Esophagus (tissue), 2 donors: ENCODE measurements around the gene C9. TPM values are rescaled to one million over a fixed set of nuclear protein-coding genes. Genes with fewer than 3 reads are reported as not detected.
"Not testable (repeated sequence)": the region's sequence is repeated elsewhere in the genome, so short reads cannot be mapped to it uniquely, and the experiment has no call there.

Source experiments
- H3K27ac ChIP-seq, 2 donors: one replicate each; pipeline ENCODE4 v1.5.1; 2013; ENCODE audit warnings: low read depth in 2 of 2, mild to moderate bottlenecking in 2 of 2, inconsistent platforms in 1 of 2, low read length in 1 of 2, moderate library complexity in 1 of 2
- H3K27me3 ChIP-seq, 2 donors: one replicate each; pipeline ENCODE4 v1.6.1; 2013; ENCODE audit warnings: low read length in 2 of 2, control low read depth in 1 of 2, mild to moderate bottlenecking in 1 of 2; ENCODE audit not compliant: insufficient read depth in 2 of 2, control insufficient read depth in 1 of 2
- H3K36me3 ChIP-seq, 2 donors: one replicate each; pipeline ENCODE4 v1.6.1; 2013; ENCODE audit warnings: low read length in 1 of 2; ENCODE audit not compliant: control insufficient read depth in 2 of 2, insufficient read depth in 2 of 2
- H3K4me1 ChIP-seq, 2 donors: one replicate each; pipeline ENCODE4 v1.6.1; 2013; ENCODE audit warnings: low read length in 1 of 2; ENCODE audit not compliant: control insufficient read depth in 2 of 2, insufficient read depth in 2 of 2
- H3K4me3 ChIP-seq, 2 donors: one replicate each; pipeline ENCODE4 v1.5.1; 2013; ENCODE audit warnings: low read length in 2 of 2, mild to moderate bottlenecking in 2 of 2, low read depth in 1 of 2, moderate library complexity in 1 of 2
- H3K9me3 ChIP-seq, 2 donors: one replicate each; pipeline ENCODE4 v1.6.1; 2013; ENCODE audit warnings: mild to moderate bottlenecking in 2 of 2, low read depth in 1 of 2, low read length in 1 of 2, moderate library complexity in 1 of 2; ENCODE audit not compliant: control insufficient read depth in 2 of 2, insufficient read depth in 1 of 2
- WGBS, 2 donors: extraction: QIAGEN DNeasy Blood & Tissue Kit; methylation state at CpG; one replicate each; pipeline ENCODE4 v1.1.7; 2013; 5-methylcytosine and 5-hydroxymethylcytosine counted together
- polyA plus RNA-seq, 2 donors: library from polyadenylated mRNA; stranded (reverse); fragments of 200-250 nt; gene quantifications; one replicate each; pipeline ENCODE4 v1.2.3, GENCODE V29; 2013
- donor health status: healthy with polysubstance abuse.
- donor health status: Bipolar disorder and iron deficiency.

The C9 gene
- polyA plus RNA-seq, 2 donors, result not detected

DNA sequence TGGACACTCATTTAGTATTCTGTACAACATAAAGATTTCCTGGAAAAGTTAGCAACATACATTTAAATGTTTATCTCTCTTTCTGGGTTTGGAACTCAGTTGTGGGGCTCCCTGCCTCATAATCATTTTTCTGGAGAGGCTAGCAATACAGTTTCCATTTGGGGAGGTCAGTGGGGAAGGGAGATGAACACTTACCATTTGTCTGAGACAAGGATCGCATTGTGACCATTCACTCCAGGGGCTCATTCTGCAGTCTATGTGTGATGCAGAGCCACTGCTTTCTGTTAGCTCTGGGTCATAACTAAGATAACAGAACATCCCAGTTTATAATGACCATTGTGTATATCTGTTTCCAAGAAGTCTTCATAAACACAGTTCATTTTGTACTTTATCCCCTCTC is 22.4 kb downstream of the C9 start:
- Histone ChIP-seq H3K27ac (no peak overlapping the region), H3K27me3 (no peaks in the 10 kb centered on the region), H3K36me3 (no peaks in the 10 kb centered on the region), H3K4me1 (no peaks in the 10 kb centered on the region), H3K9me3 (peaks cover 0 to 5% of the 10 kb centered on the region in 2 donors), H3K4me3 (no peak overlapping the region)
- WGBS, 2 donors, result 78 to 85% methylated on average over 1 of the region's 1 CpG

- H3K27ac ChIP-seq, result no peak overlapping the region
- H3K4me3 ChIP-seq, result no peak overlapping the region
- WGBS, 2 donors, result 31 to 58% methylated on average over 1 of the region's 1 CpG
- no peaks in the 10 kb centered on the region for H3K27me3 ChIP-seq
- H3K4me1 ChIP-seq, result no peaks in the 10 kb centered on the region
- no peaks in the 10 kb centered on the region for H3K36me3 ChIP-seq
- peaks cover 0 to 5% of the 10 kb centered on the region in 2 donors for H3K9me3 ChIP-seq
Measured at GRCh38 chr5:39340506-39340905, 23.8 kb downstream of the C9 start.

DNA sequence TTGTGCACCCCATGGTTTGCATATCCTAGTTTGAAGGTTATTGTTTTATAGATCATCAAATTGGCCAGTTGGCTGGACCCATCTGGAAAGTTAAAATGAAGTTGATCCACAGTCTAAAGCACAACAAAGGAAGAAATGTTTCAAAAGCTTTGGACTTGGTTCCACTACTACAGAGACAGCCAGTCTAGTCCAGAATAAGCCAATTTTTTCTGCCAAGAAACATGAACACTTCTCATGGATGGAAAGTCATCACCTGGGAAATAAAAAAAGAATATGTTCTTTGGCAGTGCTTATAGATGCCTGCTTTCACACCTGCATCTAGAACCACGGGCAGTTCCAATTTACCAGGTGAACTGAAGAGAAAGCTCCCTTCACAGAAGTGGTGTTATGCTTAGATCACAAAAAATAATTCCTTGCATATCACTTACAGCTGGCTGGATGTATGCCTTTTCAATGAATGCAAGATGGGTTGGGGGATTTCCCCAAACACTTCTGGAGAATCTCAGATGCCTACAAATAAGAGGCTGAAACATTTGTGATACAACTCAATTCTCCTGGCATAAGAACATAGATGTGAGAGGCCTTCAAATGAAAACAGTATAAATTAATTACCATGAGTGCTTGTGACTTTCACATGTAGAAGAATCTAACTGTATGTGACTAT is 26.9 kb downstream of the C9 start:
- Histone ChIP-seq H3K27ac (no peak overlapping the region), H3K27me3 (no peaks in the 10 kb centered on the region), H3K36me3 (no peaks in the 10 kb centered on the region), H3K9me3 (no peaks in the 10 kb centered on the region), H3K4me3 (no peak overlapping the region), H3K4me1 (no peaks in the 10 kb centered on the region)
- 64 to 71% methylated on average over 1 of the region's 1 CpG for WGBS, 2 donors

DNA sequence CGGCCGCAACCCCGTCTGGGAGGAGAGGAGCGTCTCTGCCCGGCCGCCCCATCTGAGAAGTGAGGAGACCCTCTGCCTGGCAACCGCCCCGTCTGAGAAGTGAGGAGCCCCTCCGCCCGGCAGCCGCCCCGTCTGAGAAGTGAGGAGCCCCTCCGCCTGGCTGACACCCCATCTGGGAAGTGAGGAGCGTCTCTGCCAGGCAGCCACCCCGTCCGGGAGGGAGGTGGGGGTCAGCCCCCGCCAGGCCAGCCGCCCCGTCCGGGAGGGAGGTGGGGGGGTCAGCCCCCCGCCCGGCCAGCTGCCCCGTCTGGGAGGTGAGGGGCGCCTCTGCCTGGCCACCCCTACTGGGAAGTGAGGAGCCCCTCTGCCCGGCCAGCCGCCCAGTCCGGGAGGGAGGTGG is 30.0 kb downstream of the C9 start:
- H3K36me3 ChIP-seq, H3K4me3 ChIP-seq, H3K4me1 ChIP-seq, H3K9me3 ChIP-seq, H3K27ac ChIP-seq, H3K27me3 ChIP-seq: not testable (repeated sequence)
- WGBS, 2 donors, result 92 to 94% methylated on average over 17 to 27 of the region's 27 CpGs

DNA sequence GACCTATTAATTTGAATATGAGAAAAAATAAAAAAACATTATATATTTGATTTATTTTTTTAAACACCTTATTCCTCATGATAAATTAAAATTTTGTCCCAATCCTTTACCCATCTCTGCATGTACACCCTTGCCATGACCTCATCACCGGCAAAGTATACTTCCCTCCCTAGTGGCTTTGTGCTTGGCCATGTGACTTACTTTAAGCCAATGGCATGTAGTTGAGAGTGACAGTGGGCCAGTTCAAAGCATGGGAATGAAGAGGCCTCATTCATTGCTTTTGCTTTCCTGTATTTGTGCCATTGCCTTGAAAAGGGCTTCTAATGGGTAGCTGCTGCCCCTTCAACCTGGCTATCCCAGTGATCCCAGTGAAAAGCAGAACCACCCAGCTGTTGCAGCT is 31.2 kb downstream of the C9 start:
- Histone ChIP-seq H3K27ac (no peak overlapping the region), H3K36me3 (no peaks in the 10 kb centered on the region), H3K4me1 (no peaks in the 10 kb centered on the region), H3K4me3 (no peak overlapping the region), H3K9me3 (no peaks in the 10 kb centered on the region), H3K27me3 (no peaks in the 10 kb centered on the region)
- WGBS, 2 donors, result 94 to 97% methylated on average over 1 of the region's 1 CpG

- Histone ChIP-seq H3K4me1 (no peaks in the 10 kb centered on the region), H3K27me3 (no peaks in the 10 kb centered on the region), H3K4me3 (no peak overlapping the region), H3K27ac (no peak overlapping the region), H3K9me3 (no peaks in the 10 kb centered on the region), H3K36me3 (no peaks in the 10 kb centered on the region)
- 66 to 82% methylated on average over 2 of the region's 2 CpGs for WGBS, 2 donors
Measured at GRCh38 chr5:39331861-39332381, 32.4 kb downstream of the C9 start.

DNA sequence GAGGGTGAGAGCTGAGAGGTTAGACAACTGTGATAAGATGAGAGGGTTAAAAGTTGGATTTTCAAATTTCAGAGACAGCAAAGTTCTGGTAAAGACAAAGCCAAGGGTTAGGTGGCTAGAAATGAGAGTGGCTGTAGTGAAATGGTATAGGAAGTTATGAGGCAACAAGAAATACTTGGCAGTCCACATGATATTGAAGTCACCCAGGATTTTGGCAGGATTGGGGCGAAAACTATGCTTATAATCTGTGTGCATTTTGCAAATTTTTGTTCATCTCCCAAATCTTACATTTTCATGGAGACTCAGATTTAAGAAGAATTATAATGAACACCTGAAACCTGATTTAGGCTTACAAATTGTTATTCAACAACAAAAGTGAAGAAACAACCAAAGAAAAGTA is 35.6 kb downstream of the C9 start:
- Histone ChIP-seq H3K36me3 (no peaks in the 10 kb centered on the region), H3K4me1 (no peaks in the 10 kb centered on the region), H3K27ac (no peak overlapping the region), H3K27me3 (no peaks in the 10 kb centered on the region), H3K9me3 (no peaks in the 10 kb centered on the region), H3K4me3 (no peak overlapping the region)
- WGBS, 2 donors, result 77 to 89% methylated on average over 1 of the region's 1 CpG

DNA sequence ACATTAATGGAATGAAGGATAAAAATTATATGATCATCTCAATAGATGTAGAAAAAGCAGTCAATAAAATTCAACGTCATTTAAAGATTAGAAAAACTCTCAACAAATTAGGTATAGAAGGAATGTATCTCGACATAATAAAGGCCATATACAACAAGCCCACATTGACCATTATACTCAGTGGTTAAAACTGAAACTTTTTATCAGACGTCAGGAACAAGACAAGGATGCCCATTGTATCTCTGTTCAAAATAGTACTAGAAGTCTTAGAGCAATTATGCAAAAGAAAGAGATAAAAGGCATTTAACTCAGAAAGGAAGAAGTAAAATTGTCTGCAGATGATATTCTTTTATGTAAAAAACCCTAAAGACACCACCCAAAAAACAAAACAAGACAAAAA is 40.8 kb downstream of the C9 start:
- Histone ChIP-seq H3K27me3 (no peaks in the 10 kb centered on the region), H3K27ac (no peak overlapping the region), H3K4me3 (no peak overlapping the region), H3K9me3 (no peaks in the 10 kb centered on the region), H3K36me3 (no peaks in the 10 kb centered on the region), H3K4me1 (no peaks in the 10 kb centered on the region)
- WGBS, 2 donors, result 67 to 78% methylated on average over 3 of the region's 3 CpGs

DNA sequence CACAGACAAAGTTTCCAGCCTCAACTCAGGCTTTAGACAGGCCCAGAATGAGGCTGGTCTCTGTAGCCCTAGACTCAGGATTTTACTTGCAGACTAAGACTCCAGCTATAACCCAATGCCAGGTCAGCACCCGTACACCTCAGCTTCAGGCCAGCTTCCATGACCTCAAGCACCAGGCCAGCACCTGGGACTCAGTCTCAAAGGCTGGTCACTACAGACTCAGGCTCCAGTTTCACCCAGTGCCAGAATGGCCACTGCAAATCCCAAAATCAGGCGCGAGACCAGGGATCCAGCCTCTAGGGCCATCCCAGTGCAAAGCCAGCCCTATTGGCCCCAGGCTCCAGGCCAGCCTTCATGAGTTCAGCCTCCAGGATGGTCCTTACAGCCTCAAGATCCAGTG is 44.9 kb downstream of the C9 start:
- Histone ChIP-seq H3K36me3 (no peaks in the 10 kb centered on the region), H3K4me3 (no peak overlapping the region), H3K27me3 (no peaks in the 10 kb centered on the region), H3K4me1 (no peaks in the 10 kb centered on the region), H3K9me3 (no peaks in the 10 kb centered on the region), H3K27ac (no peak overlapping the region)
- WGBS, 2 donors, result 89 to 94% methylated on average over 3 of the region's 3 CpGs

DNA sequence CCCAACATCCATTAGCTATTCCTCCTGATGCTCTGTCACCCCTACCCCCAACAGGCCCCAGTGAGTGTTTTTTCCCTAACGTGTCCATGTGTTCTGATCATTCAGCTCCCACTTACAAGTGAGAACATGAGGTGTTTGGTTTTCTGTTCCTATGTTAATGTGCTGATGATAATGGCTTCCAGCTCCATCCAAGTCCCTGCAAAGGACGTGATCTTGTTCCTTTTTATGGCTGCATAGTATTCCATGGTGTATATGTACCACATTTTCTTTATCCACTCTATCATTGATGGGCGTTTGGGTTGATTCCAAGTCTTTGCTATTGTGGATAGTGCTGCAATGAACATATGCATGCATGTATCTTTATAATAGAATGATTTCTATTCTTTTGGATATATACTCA is 47.8 kb downstream of the C9 start:
- 80 to 83% methylated on average over 3 of the region's 3 CpGs for WGBS, 2 donors
- H3K9me3 ChIP-seq, H3K4me3 ChIP-seq, H3K36me3 ChIP-seq, H3K27ac ChIP-seq, H3K4me1 ChIP-seq, H3K27me3 ChIP-seq: not testable (repeated sequence)
